HG03066 (cell line): ENCODE measurements around the gene ZNF740.
A peak's percentile ranks its signal among the peaks of the same experiment; 100 is the strongest.

Source experiments
- ATAC-seq: cut with Tn5 transposase; IDR thresholded peaks from one replicate; pipeline ENCODE4 v1.9.1; 2021; ENCODE audit warnings: low read depth; ENCODE audit not compliant: unreplicated experiment

ZNF740 gene

GRCh38 chr12:53224061-53224896, 43.8 kb downstream of the ZNF740 start:
- ATAC-seq = no peak

GRCh38 chr12:53224897-53225634, 44.5 kb downstream of the ZNF740 start:
- ATAC-seq = no peak

- ATAC-seq = no peak
These were observed 45.3 kb downstream of the ZNF740 start for GRCh38 chr12:53225635-53226424.

- no peak for ATAC-seq
These were observed 46.3 kb downstream of the ZNF740 start for GRCh38 chr12:53226815-53227214.

GRCh38 chr12:53227341-53227740, 46.8 kb downstream of the ZNF740 start:
- no peak for ATAC-seq

- ATAC-seq = no peak
These were observed 47.3 kb downstream of the ZNF740 start for GRCh38 chr12:53227836-53228235.

GRCh38 chr12:53229454-53229853, 48.9 kb downstream of the ZNF740 start:
- no peak for ATAC-seq

GRCh38 chr12:53230108-53230845, 49.8 kb downstream of the ZNF740 start:
- no peak for ATAC-seq

- no peak for ATAC-seq
These were observed 51.1 kb downstream of the ZNF740 start for GRCh38 chr12:53231671-53231920.

- ATAC-seq = peak; percentile 54
These were observed 51.6 kb downstream of the ZNF740 start, which contains the start of gene RARG for GRCh38 chr12:53231921-53232645. TSS of gene RARG (minus strand) at chr12:53232209. CDS start at chr12:53227545, 4,664 bp downstream.

- ATAC-seq = peak; percentile 50
These were observed 52.3 kb downstream of the ZNF740 start for GRCh38 chr12:53232646-53233461.

GRCh38 chr12:53233671-53234121, 53.2 kb downstream of the ZNF740 start:
- no peak for ATAC-seq

- no peak for ATAC-seq
These were observed 53.9 kb downstream of the ZNF740 start for GRCh38 chr12:53234271-53234914.

- no peak for ATAC-seq
These were observed 54.6 kb downstream of the ZNF740 start for GRCh38 chr12:53235164-53235563.

GRCh38 chr12:53235742-53236442, 55.4 kb downstream of the ZNF740 start:
- ATAC-seq = no peak

- no peak for ATAC-seq
These were observed 56.1 kb downstream of the ZNF740 start for GRCh38 chr12:53236443-53237111.

GRCh38 chr12:53239643-53240258, 59.2 kb downstream of the ZNF740 start:
- ATAC-seq = no peak
